Parathyroid adenoma (tissue), 2 donors: ENCODE data around the gene SPATA13.

Experiments used
- H2AFZ ChIP-seq: fragments of 300-600 bp; sonication (generic); one replicate; pipeline ENCODE4 v1.7.0; 2017; ENCODE audit warnings: antibody characterized with exemption, mild to moderate bottlenecking
- H3K27ac ChIP-seq: fragments of 300-600 bp; sonication (generic); one replicate; pipeline ENCODE4 v1.7.0; 2017
- H3K27me3 ChIP-seq: fragments of 300-600 bp; sonication (generic); one replicate; pipeline ENCODE4 v1.7.0; 2017; ENCODE audit warnings: low read length; ENCODE audit not compliant: control insufficient read depth, insufficient read depth
- H3K36me3 ChIP-seq: fragments of 300-600 bp; sonication (generic); one replicate; pipeline ENCODE4 v1.7.0; 2017; ENCODE audit warnings: low read length; ENCODE audit not compliant: control insufficient read depth, insufficient read depth
- H3K4me1 ChIP-seq: fragments of 300-600 bp; sonication (generic); one replicate; pipeline ENCODE4 v1.7.0; 2017; ENCODE audit warnings: control low read depth
- H3K4me2 ChIP-seq: fragments of 300-600 bp; sonication (generic); one replicate; pipeline ENCODE4 v1.7.0; 2017; ENCODE audit warnings: low read length
- H3K4me3 ChIP-seq: fragments of 300-600 bp; sonication (generic); one replicate; pipeline ENCODE4 v1.7.0; 2017; ENCODE audit warnings: low read depth, low read length
- H3K79me2 ChIP-seq: fragments of 300-600 bp; sonication (generic); one replicate; pipeline ENCODE4 v1.7.0; 2017; ENCODE audit warnings: control low read depth
- H3K9ac ChIP-seq: fragments of 300-600 bp; sonication (generic); one replicate; pipeline ENCODE4 v1.7.0; 2017; ENCODE audit warnings: mild to moderate bottlenecking
- H3K9me3 ChIP-seq: fragments of 300-600 bp; sonication (generic); one replicate; pipeline ENCODE4 v1.7.0; 2017; ENCODE audit warnings: low read length; ENCODE audit not compliant: control insufficient read depth
- CTCF ChIP-seq: fragments of 300-600 bp; sonication (generic); IDR thresholded peaks from one replicate; pipeline ENCODE4 v1.7.0; 2017; ENCODE audit warnings: antibody characterized with exemption, mild to moderate bottlenecking
- donor health status: primary hyperparathyroidism.

The SPATA13 gene

GRCh38 chr13:24356270-24356669 lies 195.8 kb downstream of the SPATA13 start:
- Histone ChIP-seq H3K27ac (no peak overlapping the region), H3K36me3 (no peaks in the 10 kb centered on the region), H3K4me1 (no peaks in the 10 kb centered on the region), H3K79me2 (no peaks in the 10 kb centered on the region), H3K4me3 (no peak overlapping the region), H3K9me3 (no peaks in the 10 kb centered on the region), H3K9ac (no peak overlapping the region), H3K27me3 (no peaks in the 10 kb centered on the region), H3K4me2 (no peak overlapping the region), H2AFZ (no peak overlapping the region)
- TF ChIP-seq CTCF = no peak
